AML-193 (cell line): ENCODE data around the gene PLXNC1.

Source experiments
- DNase-seq, 2 experiments: peaks; one replicate each; lab custom pipeline; 2025; lab: John Stamatoyannopoulos, UW

The PLXNC1 gene

DNA sequence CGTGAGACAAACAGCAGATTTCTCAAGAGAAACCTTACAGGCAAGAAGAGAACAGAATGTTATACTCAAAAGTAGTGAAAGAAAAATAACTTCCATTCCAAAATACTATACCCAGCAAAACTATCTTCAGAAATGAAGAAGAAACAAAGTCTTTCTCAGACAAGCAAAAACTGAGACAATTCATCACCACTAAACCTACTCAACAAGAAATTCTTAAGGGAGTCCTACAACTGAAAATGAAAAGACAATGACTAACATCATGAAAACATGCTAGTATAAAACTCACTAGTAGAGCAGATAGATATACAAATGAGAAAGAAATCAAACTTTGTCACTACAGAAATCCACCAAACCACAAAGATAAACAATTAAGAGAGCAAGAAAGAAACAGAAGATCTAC, 204.8 kb downstream of the PLXNC1 start:
- DNase-seq, result no peak
